ENCODE measurements around the gene PDK3. TPM values are rescaled to one million over a fixed set of nuclear protein-coding genes. Genes with fewer than 3 reads are reported as not detected.
A peak's percentile ranks its signal among the peaks of the same experiment; 100 is the strongest.

Gene PDK3
- total and polyA plus RNA-seq, 2 donors, result 8.4 to 21.5 TPM

DNA sequence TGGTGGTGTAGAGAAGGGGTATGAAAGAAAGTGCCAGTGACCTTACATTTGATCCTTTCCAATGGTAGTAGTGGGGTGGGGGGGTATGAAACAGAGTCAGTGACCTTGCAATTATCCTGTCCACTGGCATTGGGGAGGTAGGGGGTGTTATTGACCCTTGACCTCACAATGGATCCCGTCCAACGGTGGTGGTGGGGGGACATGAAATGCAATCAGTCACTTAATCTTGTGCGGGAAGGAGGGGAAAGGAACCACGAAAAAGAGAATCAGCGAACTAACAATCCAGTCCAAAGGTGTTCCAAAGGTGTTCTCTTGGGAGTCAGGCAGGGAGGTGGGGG lies 619 bp upstream of the PDK3 start:
- peak overlapping the region; percentile 68 for H3K4me3 ChIP-seq (ENCODE audit: low read depth, low read length)
- H3K4me1 ChIP-seq (ENCODE audit: insufficient read depth), result no peaks in the 10 kb centered on the region
- no peak overlapping the region for H3K27ac ChIP-seq (ENCODE audit: low read depth)
- no peak for DNase-seq (ENCODE audit: extremely low spot score)
- WGBS, result 5% methylated on average over 5 of the region's 5 CpGs
- no peaks in the 10 kb centered on the region for H3K36me3 ChIP-seq (ENCODE audit: insufficient read depth)

DNA sequence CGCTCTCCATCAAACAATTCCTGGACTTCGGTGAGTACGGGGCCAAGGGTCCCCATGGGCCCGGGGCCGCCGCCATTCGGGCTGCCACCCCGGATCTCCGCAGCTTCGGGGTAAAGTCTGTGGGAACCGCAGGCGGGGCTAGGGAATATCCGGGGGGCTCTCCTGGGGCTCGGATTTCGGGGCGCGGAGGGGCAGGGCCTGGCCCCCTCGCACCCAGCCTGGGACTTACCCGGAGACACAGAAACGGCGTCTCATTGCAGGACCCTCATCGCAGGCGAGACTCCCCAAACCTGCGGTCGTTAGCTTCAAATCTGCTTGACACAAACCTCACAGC lies 413 bp downstream of the PDK3 start:
- Histone ChIP-seq H3K36me3 (ENCODE audit: insufficient read depth) (no peaks in the 10 kb centered on the region), H3K4me3 (ENCODE audit: low read depth, low read length) (peak overlapping the region; percentile 68), H3K4me1 (ENCODE audit: insufficient read depth) (no peaks in the 10 kb centered on the region), H3K27ac (ENCODE audit: low read depth) (peak overlapping the region; percentile 74)
- no peak for DNase-seq (ENCODE audit: extremely low spot score)
- under 1% methylated on average over 25 of the region's 25 CpGs for WGBS

DNA sequence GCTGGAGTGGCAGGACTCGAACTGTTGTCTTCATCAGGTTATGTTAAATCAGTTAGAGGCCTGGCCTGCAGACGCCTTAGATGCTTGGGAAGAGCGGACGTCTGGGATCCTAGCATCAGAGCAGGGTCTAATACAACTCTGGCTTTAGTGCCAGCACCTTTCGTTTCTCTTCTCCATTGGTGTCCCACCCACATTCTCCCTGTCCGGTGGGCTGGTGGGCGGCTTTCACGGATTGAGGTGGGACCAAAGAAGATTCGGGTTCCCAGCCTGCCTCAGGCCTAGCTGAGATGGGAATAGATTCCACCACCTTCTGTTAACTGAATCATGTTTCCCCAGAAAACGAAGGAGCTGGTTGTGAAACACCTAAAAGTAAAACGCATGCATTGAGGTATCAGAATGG lies 939 bp downstream of the PDK3 start:
- Histone ChIP-seq H3K36me3 (ENCODE audit: insufficient read depth) (no peaks in the 10 kb centered on the region), H3K4me1 (ENCODE audit: insufficient read depth) (no peaks in the 10 kb centered on the region), H3K4me3 (ENCODE audit: low read depth, low read length) (peak overlapping the region; percentile 68), H3K27ac (ENCODE audit: low read depth) (no peak overlapping the region)
- WGBS, result 59% methylated on average over 11 of the region's 11 CpGs
- no peak for DNase-seq (ENCODE audit: extremely low spot score)

DNA sequence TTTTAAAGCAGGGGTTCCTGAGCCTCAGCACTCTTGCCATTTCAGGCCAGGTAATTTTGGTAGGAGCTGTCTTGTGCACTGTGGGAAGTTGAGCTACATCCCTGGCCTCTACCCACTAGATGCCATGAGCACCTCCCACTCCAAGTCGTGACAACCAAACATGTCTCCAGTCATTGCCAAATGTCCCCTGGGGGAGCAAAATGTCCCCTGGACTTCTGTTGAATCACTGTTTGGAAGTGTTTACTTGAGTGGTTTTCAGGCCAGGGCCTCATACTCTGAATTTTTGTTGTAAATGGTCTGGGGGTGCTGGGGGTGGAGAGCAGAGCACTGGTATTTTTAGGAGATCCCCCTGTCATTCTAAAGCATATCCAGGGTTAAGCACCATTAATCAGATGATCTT lies 3.2 kb downstream of the PDK3 start:
- DNase-seq (ENCODE audit: extremely low spot score), result no peak
- no peak overlapping the region for H3K27ac ChIP-seq (ENCODE audit: low read depth)
- 46% methylated on average over 1 of the region's 1 CpG for WGBS
- no peaks in the 10 kb centered on the region for H3K4me1 ChIP-seq (ENCODE audit: insufficient read depth)
- no peaks in the 10 kb centered on the region for H3K36me3 ChIP-seq (ENCODE audit: insufficient read depth)
- no peak overlapping the region for H3K4me3 ChIP-seq (ENCODE audit: low read depth, low read length)

DNA sequence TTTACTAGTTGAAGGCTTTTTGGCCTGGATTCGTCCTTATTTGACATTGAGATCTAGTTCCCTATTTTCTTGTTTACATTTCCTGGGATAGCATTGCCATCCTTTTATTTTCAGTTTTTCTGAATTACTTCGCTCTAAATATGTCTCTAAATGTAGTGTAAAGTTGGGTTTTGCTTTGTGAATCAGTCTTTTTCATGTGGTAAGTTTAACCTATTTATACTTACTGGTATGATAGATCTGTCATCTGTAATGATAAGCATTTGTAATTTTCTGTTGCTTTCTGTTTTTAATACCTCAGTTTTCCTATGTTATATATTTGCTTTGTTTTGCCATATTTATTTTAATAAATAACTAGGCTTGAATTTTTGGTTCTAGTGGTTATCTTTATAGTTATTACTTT lies 6.7 kb downstream of the PDK3 start:
- 80% methylated on average over 2 of the region's 2 CpGs for WGBS
- Histone ChIP-seq H3K4me1 (ENCODE audit: insufficient read depth) (no peaks in the 10 kb centered on the region), H3K27ac (ENCODE audit: low read depth) (no peak overlapping the region), H3K4me3 (ENCODE audit: low read depth, low read length) (no peak overlapping the region), H3K36me3 (ENCODE audit: insufficient read depth) (no peaks in the 10 kb centered on the region)
- no peak for DNase-seq (ENCODE audit: extremely low spot score)

GRCh38 chrX:24475480-24475879 lies 10.4 kb downstream of the PDK3 start:
- 80% methylated on average over 6 of the region's 6 CpGs for WGBS
- H3K4me3 ChIP-seq (ENCODE audit: low read depth, low read length), result no peak overlapping the region
- no peak for DNase-seq (ENCODE audit: extremely low spot score)
- no peaks in the 10 kb centered on the region for H3K4me1 ChIP-seq (ENCODE audit: insufficient read depth)
- no peaks in the 10 kb centered on the region for H3K36me3 ChIP-seq (ENCODE audit: insufficient read depth)
- no peak overlapping the region for H3K27ac ChIP-seq (ENCODE audit: low read depth)

DNA sequence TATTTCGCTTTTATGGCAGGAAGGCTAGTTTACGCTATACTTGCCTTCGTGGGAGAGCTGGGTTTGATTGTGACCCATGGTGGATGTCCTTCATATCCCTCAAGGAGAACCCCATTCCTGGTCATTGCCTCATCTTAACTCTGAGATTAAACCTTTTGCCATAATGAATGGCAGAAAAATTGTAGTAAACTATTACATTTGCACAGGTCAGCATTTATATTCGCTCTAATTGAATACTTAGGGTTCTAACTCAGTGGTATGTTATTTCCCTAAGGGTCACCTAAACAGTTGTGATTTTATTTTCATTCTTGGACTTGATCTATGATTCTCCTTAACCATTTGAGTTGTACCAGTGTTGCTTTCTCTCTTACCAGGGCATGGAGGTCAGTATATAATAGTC lies 13.4 kb downstream of the PDK3 start:
- Histone ChIP-seq H3K4me1 (ENCODE audit: insufficient read depth) (no peaks in the 10 kb centered on the region), H3K27ac (ENCODE audit: low read depth) (no peak overlapping the region), H3K36me3 (ENCODE audit: insufficient read depth) (no peaks in the 10 kb centered on the region), H3K4me3 (ENCODE audit: low read depth, low read length) (no peak overlapping the region)
- 92% methylated on average over 4 of the region's 4 CpGs for WGBS
- no peak for DNase-seq (ENCODE audit: extremely low spot score)

DNA sequence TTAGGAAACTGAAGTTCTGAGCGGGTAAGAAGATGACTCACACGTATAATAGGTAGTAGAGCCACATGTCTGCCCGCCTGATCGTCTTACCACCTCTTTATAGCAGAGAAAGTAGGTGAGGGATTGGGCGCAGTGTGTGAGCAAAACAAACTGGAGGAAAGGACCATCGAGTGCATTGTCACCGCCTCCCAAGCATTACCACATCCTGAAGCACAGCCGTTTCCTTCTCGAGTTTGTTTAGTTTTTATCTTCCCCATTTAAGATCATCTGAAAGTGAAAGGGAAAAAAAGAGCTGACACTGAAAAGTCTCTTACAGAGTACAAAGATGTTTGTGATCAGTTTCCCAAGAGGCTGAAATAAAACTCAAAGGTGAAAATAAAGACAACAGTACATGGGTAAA lies 14.8 kb downstream of the PDK3 start:
- no peak for DNase-seq (ENCODE audit: extremely low spot score)
- 61% methylated on average over 9 of the region's 9 CpGs for WGBS
- H3K36me3 ChIP-seq (ENCODE audit: insufficient read depth), result no peaks in the 10 kb centered on the region
- peak overlapping the region; percentile 10 for H3K27ac ChIP-seq (ENCODE audit: low read depth)
- H3K4me1 ChIP-seq (ENCODE audit: insufficient read depth), result no peaks in the 10 kb centered on the region
- H3K4me3 ChIP-seq (ENCODE audit: low read depth, low read length), result no peak overlapping the region

- 79% methylated on average over 5 of the region's 5 CpGs for WGBS
- Histone ChIP-seq H3K36me3 (ENCODE audit: insufficient read depth) (no peaks in the 10 kb centered on the region), H3K27ac (ENCODE audit: low read depth) (peak overlapping the region; percentile 10), H3K4me3 (ENCODE audit: low read depth, low read length) (no peak overlapping the region), H3K4me1 (ENCODE audit: insufficient read depth) (no peaks in the 10 kb centered on the region)
- DNase-seq (ENCODE audit: extremely low spot score), result no peak
Observed at GRCh38 chrX:24480400-24480865, 15.3 kb downstream of the PDK3 start.

DNA sequence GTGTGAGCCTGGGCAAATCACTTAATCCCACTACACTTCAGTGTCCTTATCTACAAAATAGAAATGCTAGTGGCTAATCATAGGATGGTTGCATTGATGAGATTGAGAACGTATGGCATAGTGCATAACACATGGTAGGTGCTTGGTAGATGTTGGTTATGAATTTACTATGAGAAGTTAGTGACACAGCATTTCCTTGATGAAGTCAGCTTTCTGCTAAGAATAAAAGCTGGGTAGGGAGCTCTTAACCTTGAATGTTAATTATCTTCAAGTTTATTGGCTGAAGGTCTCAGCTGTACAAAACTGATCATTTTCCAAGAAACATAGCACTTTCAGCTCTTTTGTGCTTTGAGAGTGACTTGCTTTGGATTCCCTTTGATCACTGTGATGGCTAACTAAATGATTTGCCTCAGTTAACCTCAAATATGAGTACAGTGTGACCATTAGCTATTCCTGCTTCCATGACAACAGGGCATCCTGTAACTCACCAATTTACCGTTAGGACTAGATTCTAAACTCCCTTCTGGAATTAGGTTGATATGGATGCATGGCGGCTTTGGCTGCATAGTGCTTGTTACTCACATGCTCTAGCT lies 17.8 kb downstream of the PDK3 start:
- Histone ChIP-seq H3K36me3 (ENCODE audit: insufficient read depth) (no peaks in the 10 kb centered on the region), H3K4me1 (ENCODE audit: insufficient read depth) (no peaks in the 10 kb centered on the region), H3K27ac (ENCODE audit: low read depth) (no peak overlapping the region), H3K4me3 (ENCODE audit: low read depth, low read length) (no peak overlapping the region)
- 60% methylated on average over 3 of the region's 3 CpGs for WGBS
- DNase-seq (ENCODE audit: extremely low spot score), result no peak

DNA sequence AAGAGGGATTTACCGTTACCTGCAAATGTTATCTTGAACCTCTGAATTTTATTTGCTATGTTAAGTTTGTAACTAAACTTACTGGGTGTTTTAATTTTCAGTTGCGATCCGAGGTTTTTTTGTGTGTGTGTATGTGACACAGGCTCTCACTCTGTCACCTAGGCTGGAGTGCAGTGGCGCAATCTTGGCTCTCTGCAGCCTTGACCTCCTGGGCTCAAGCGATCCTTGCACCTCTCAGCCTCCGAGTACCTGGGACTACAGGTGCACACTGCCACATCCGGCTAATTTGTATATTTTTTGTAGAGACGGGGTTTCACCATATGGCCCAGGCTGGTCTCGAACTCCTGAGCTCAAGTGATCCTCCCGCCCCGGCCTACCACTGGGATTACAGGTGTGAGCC lies 18.5 kb downstream of the PDK3 start:
- over 99% methylated on average over 11 of the region's 11 CpGs for WGBS
- DNase-seq (ENCODE audit: extremely low spot score), result no peak
- Histone ChIP-seq H3K36me3 (ENCODE audit: insufficient read depth) (no peaks in the 10 kb centered on the region), H3K4me1 (ENCODE audit: insufficient read depth) (no peaks in the 10 kb centered on the region), H3K27ac (ENCODE audit: low read depth) (no peak overlapping the region), H3K4me3 (ENCODE audit: low read depth, low read length) (no peak overlapping the region)

- no peaks in the 10 kb centered on the region for H3K36me3 ChIP-seq (ENCODE audit: insufficient read depth)
Observed at GRCh38 chrX:24485323-24485722, 20.2 kb downstream of the PDK3 start.

DNA sequence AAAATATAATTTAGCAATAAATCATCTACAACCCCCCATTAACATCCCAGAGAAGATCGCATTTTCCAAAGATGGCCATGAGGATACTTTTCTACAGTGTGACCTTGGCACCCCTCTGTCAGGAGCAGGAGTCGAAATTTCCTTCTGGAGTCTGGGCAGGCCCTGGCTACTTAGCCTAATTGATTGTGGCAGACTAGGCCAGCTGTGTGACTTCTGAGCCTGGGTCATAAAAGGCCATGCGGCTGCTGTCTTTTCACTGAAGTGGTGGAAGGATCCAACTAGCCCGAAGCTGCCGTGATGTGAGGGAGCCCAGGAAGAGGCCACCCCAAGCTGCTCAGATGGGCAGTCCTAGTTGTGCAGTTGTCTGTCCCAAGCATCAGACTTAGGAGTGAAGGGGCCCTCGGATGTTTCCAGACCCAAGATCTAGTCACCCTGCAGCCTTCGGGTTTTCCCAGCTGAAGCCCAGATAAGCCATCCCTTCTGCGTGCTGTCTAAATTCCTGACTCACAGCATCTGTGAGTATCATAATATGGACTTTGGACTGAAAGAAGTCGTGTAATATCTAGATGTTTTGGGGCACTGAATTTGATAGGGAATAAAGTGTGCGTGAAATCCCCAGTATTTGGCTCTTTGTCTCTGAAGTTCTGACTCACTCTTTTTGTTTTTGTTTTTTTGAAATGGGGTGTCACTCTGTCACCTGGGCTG lies 21.0 kb downstream of the PDK3 start:
- Histone ChIP-seq H3K36me3 (ENCODE audit: insufficient read depth) (no peaks in the 10 kb centered on the region), H3K27ac (ENCODE audit: low read depth) (no peak overlapping the region), H3K4me1 (ENCODE audit: insufficient read depth) (no peaks in the 10 kb centered on the region), H3K4me3 (ENCODE audit: low read depth, low read length) (no peak overlapping the region)
- no peak for DNase-seq (ENCODE audit: extremely low spot score)
- 93% methylated on average over 10 of the region's 10 CpGs for whole genome bisulfite sequencing

More at GRCh38 chrX:24485323-24485722, 20.2 kb downstream of the PDK3 start:
- WGBS, result 79% methylated on average over 5 of the region's 5 CpGs
- DNase-seq (ENCODE audit: extremely low spot score), result no peak
- H3K4me1 ChIP-seq (ENCODE audit: insufficient read depth), result no peaks in the 10 kb centered on the region
- H3K27ac ChIP-seq (ENCODE audit: low read depth), result no peak overlapping the region
- H3K4me3 ChIP-seq (ENCODE audit: low read depth, low read length), result no peak overlapping the region

GRCh38 chrX:24487571-24487970 lies 22.5 kb downstream of the PDK3 start:
- Histone ChIP-seq H3K27ac (ENCODE audit: low read depth) (no peak overlapping the region), H3K4me1 (ENCODE audit: insufficient read depth) (no peaks in the 10 kb centered on the region), H3K4me3 (ENCODE audit: low read depth, low read length) (no peak overlapping the region), H3K36me3 (ENCODE audit: insufficient read depth) (no peaks in the 10 kb centered on the region)
- 92% methylated on average over 3 of the region's 3 CpGs for WGBS
- no peak for DNase-seq (ENCODE audit: extremely low spot score)

Measured in urinary bladder (tissue), 4 donors.